HG03558 (cell line): ENCODE results near the gene PRR20E.
"Not testable (repeated sequence)": the region's sequence is repeated elsewhere in the genome, so short reads cannot be mapped to it uniquely, and the experiment has no call there.

Experiments used
- ATAC-seq: cut with Tn5 transposase; IDR thresholded peaks from one replicate; pipeline ENCODE4 v1.9.1; 2021; ENCODE audit warnings: moderate number of reproducible peaks; ENCODE audit not compliant: unreplicated experiment; ENCODE audit errors: extremely low read depth

Gene PRR20E

DNA sequence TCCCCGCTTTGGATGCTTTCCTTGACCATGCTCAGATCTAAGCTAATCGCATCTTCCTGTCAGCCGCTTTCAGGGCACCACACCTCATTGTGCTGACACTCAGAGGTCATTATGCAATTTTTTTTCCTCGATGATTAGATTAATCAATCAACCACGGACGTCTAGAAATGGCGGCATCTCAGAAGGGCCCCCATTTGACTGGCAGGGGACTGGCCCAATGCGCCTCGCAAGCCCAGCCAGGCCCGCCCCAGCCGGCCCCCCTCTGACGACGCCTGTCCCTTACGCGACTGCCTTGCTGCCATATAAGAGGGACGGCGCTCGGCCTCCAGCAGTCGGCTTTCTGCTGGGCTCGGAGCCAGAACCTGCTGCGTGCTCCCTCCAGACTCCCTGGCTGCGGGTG, at the start of gene PRR20E:
Gene PRR20E, plus strand, starts transcription at position 301 of the 400 bp plus-strand sequence. CDS start 387 bp downstream, outside the sequence.
- ATAC-seq: not testable (repeated sequence)

GRCh38 chr13:57123681-57124080, 43.3 kb upstream of the PRR20E start:
- no peak for ATAC-seq

GRCh38 chr13:57128909-57129308, 38.1 kb upstream of the PRR20E start:
- no peak for ATAC-seq

DNA sequence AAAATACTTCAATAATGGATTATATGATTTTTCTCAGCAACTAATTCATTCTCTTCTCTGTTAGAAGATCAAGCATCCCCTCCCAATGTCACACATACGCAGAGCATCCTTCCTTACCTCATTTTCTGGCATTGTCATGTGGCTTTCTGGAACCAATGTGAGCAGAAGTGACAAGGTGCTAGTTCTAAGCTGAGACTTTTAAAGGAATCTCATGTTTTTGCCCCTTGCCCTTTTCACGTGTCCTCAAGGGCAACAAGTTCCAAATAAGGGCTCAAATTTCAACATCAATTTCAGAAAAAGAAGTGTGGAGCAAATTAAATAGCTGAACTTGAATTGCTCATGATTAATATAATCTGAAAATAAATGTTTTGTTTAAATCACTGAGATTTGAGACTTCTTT, 30.9 kb upstream of the PRR20E start:
- no peak for ATAC-seq

- no peak for ATAC-seq
Measured at GRCh38 chr13:57137585-57137984, 29.4 kb upstream of the PRR20E start.

DNA sequence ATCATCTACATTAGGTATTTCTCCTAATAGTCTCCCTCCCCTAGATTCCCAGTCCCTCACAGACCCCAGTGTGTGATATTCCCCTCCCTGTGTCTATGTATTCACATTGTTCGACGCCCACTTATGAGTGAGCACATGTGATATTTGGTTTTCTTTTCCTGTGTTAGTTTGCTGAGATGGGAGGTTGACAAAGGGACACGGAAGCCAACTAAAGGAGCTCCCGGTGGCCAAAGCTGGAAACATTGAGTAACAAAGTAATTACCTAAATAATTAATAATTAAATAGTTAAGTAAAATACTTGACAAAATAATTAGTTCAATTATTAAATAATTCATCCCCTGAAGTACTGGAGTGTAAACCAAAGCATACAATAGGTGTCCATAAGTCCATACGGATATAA, 28.0 kb upstream of the PRR20E start:
- no peak for ATAC-seq

DNA sequence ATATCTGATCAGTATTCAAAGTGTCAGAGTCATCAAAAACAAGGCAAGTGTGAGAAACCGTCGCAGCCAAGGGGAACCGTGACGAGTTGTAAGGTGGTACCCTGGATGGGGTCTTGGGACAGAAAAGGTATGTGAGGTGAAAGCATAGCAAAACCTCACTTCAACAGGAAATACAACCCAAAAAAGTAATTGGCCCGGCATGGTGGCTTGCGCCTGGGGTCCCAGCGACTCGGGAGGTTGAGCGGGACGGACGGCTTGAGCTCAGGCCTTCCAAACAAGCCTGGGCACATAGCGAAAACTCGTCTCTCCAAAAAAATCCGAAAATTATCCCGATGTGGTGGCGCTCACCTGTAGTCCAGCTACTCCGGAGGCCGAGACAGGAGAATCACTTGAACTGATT, 27.2 kb upstream of the PRR20E start:
- not testable (repeated sequence) for ATAC-seq

DNA sequence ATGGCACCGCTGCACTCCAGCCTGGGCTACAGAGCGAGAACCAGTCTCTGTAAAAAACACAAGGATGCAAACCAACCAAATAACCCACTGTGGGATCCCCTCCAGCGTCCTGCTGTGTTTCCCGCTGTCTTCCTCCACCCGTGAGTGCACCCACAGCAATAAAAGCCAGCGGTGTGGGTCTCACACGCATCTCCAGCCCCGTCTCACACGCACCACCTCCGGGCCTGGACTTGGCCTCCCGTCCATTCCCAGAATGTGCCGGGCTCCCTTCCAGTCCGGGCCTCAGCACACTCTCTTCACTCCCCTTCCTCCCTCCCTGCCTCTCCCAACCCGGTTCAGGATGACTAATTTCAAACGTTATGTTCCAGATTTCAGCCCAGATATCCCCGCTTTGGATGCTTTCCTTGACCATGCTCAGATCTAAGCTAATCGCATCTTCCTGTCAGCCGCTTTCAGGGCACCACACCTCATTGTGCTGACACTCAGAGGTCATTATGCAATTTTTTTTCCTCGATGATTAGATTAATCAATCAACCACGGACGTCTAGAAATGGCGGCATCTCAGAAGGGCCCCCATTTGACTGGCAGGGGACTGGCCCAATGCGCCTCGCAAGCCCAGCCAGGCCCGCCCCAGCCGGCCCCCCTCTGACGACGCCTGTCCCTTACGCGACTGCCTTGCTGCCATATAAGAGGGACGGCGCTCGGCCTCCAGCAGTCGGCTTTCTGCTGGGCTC, 26.6 kb upstream of the PRR20E start, which contains the start of gene PRR20A:
Gene PRR20A, plus strand, starts transcription at position 684 of the 734 bp plus-strand sequence. CDS start 387 bp downstream, outside the sequence.
- not testable (repeated sequence) for ATAC-seq

DNA sequence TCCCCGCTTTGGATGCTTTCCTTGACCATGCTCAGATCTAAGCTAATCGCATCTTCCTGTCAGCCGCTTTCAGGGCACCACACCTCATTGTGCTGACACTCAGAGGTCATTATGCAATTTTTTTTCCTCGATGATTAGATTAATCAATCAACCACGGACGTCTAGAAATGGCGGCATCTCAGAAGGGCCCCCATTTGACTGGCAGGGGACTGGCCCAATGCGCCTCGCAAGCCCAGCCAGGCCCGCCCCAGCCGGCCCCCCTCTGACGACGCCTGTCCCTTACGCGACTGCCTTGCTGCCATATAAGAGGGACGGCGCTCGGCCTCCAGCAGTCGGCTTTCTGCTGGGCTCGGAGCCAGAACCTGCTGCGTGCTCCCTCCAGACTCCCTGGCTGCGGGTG, 19.8 kb upstream of the PRR20E start, which contains the start of gene PRR20B:
Gene PRR20B, plus strand, starts transcription at position 301 of the 400 bp plus-strand sequence. CDS start 387 bp downstream, outside the sequence.
- ATAC-seq: not testable (repeated sequence)

DNA sequence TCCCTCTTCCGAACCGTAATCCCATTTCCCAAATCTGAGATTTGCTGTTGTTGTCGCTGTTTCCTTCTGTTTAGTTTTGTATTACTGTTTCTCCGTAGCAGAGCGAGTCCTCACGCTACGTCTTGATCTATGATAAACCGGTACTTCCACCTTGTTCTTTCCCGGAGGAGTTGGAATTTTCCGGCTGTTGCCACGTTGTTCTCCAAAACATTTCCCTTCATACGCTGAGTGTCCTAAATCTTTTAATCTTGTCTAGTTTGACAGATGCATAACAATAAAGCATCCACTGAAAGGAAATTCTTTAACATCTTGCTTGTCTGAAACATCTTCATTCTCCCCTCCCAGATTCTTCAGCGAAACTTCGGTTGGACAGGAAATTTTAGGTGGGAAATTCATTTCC, 18.9 kb upstream of the PRR20E start:
- not testable (repeated sequence) for ATAC-seq

DNA sequence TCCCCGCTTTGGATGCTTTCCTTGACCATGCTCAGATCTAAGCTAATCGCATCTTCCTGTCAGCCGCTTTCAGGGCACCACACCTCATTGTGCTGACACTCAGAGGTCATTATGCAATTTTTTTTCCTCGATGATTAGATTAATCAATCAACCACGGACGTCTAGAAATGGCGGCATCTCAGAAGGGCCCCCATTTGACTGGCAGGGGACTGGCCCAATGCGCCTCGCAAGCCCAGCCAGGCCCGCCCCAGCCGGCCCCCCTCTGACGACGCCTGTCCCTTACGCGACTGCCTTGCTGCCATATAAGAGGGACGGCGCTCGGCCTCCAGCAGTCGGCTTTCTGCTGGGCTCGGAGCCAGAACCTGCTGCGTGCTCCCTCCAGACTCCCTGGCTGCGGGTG, 13.2 kb upstream of the PRR20E start, which contains the start of gene PRR20C:
Gene PRR20C, plus strand, starts transcription at position 301 of the 400 bp plus-strand sequence. CDS start 387 bp downstream, outside the sequence.
- ATAC-seq: not testable (repeated sequence)

DNA sequence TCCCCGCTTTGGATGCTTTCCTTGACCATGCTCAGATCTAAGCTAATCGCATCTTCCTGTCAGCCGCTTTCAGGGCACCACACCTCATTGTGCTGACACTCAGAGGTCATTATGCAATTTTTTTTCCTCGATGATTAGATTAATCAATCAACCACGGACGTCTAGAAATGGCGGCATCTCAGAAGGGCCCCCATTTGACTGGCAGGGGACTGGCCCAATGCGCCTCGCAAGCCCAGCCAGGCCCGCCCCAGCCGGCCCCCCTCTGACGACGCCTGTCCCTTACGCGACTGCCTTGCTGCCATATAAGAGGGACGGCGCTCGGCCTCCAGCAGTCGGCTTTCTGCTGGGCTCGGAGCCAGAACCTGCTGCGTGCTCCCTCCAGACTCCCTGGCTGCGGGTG, 6.7 kb upstream of the PRR20E start, which contains the start of gene PRR20D:
Gene PRR20D, plus strand, starts transcription at position 301 of the 400 bp plus-strand sequence. CDS start 387 bp downstream, outside the sequence.
- not testable (repeated sequence) for ATAC-seq

DNA sequence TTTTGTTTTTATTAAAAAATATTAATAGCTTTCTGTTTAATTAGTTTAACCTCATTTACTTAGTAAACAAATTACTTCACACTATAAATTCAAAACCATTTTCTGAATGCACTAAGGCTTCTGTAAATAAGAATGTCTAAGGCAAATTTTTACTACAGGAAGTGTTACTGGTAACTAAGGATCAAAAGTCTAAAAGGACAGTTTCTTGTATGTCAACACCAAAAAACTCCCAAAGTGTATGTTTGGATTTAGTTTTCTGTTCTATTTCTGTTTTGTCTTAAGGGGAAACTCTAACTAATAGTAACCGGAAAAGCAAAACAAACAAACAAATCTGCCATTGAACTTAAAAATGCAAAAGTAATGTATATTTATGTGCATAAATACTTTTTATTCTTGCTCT, 24.7 kb downstream of the PRR20E start:
- no peak for ATAC-seq

DNA sequence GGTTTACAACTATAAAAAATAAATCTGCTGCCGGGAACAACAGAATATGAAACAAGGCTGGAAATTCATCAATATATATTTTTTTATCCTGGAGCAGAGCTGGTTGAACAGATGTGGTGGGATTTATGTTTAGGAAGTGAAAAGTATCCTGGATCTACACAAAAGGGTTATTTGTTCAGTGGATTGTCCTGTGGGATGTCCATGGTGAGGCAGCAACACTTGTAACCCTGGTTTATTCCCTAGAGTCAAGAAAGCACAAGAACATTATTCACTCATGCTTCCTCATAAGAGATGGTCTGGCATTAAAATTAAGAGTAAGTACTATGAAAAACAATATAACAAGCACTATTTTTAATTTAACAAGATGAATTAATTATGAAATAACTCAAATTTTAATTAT, 46.0 kb downstream of the PRR20E start:
- ATAC-seq: no peak
